OCI-M2 (cell line): ENCODE data around the gene DGKA.
A peak's percentile ranks its signal among the peaks of the same experiment; 100 is the strongest.
"Not testable (repeated sequence)": the region's sequence is repeated elsewhere in the genome, so short reads cannot be mapped to it uniquely, and the experiment has no call there.

Source experiments
- DNase-seq: peaks from one replicate; lab custom pipeline; 2025; ENCODE audit not compliant: unreplicated experiment; lab: John Stamatoyannopoulos, UW

DGKA gene

DNA sequence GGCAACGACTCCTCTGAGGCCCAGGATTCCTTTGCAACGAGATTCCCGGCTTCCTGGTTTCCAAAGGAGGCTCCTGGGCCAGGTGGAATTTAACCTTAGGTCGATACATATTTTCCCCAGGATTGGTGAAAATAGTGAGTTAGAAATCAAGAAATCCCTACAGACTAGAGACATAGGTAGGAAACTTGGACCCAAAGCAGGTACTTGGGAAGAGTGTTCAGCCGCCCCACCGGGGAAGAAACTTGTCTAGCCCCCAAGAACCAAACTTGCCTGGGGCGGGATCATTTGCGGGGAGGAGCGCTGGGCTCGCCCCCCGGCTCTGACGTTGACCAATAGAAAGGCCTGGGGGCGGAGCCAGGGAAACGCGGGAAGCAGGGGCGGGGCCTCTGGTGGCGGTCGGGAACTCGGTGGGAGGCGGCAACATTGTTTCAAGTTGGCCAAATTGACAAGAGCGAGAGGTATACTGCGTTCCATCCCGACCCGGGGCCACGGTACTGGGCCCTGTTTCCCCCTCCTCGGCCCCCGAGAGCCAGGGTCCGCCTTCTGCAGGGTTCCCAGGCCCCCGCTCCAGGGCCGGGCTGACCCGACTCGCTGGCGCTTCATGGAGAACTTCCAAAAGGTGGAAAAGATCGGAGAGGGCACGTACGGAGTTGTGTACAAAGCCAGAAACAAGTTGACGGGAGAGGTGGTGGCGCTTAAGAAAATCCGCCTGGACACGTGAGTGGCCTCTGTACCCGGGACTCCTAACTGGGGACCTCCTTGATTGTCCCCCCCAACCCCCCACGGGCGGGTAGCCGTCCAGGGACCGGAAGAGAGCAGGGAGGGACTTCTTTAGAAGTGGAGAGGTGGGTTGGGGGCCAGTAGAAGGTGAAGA is 35.7 kb downstream of the DGKA start, which contains the start of gene CDK2:
TSS of gene CDK2 (plus strand) at position 423 of the 874 bp plus-strand sequence. CDS start at position 602, 179 bp downstream.
- peak; percentile 47 for DNase-seq

DNA sequence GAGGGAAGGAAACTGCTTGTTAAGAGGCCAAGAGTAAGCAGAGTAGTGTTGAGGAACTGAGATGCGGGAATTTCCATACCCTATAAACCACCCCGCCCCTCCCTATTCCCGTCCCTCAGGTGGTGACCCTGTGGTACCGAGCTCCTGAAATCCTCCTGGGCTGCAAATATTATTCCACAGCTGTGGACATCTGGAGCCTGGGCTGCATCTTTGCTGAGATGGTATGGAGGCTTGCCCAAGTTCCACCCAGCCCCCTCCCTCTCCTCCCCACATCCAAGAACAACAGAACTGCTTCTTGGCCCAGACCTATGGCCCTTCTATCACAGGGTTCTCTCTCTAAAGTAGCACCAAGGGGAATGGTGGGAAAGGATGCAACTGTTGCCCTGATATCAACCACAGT is 38.4 kb downstream of the DGKA start:
- no peak for DNase-seq

DNA sequence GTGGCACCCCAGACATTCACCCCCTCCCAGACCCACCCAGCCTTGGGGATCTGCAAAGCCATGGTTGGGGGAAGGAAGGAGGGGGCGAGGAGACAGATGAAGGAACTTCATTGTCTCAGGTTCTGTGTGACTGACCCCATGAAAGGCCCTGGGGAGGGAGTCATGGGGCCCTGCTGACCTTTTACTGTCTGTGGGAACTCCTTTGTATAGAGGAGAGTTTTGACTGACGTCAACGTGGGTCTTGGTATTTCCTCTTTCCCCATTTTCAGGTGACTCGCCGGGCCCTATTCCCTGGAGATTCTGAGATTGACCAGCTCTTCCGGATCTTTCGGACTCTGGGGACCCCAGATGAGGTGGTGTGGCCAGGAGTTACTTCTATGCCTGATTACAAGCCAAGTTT is 39.8 kb downstream of the DGKA start:
- DNase-seq = no peak

DNA sequence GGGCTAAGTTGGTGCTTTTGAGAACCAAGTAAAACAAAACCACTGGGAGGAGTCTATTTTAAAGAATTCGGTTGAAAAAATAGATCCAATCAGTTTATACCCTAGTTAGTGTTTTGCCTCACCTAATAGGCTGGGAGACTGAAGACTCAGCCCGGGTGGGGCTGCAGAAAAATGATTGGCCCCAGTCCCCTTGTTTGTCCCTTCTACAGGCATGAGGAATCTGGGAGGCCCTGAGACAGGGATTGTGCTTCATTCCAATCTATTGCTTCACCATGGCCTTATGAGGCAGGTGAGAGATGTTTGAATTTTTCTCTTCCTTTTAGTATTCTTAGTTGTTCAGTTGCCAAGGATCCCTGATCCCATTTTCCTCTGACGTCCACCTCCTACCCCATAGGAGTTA is 41.1 kb downstream of the DGKA start:
- no peak for DNase-seq

DNA sequence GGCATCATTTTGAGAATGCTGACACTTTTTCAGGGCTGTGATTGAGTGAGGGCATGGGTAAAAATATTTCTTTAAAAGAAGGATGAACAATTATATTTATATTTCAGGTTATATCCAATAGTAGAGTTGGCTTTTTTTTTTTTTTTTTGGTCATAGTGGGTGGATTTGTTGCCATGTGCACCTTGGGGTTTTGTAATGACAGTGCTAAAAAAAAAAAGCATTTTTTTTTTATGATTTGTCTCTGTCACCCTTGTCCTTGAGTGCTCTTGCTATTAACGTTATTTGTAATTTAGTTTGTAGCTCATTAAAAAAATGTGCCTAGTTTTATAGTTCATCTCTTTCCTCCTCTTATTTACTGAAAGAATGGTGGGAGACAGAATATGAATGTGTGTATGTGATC is 41.5 kb downstream of the DGKA start:
- DNase-seq = no peak

DNA sequence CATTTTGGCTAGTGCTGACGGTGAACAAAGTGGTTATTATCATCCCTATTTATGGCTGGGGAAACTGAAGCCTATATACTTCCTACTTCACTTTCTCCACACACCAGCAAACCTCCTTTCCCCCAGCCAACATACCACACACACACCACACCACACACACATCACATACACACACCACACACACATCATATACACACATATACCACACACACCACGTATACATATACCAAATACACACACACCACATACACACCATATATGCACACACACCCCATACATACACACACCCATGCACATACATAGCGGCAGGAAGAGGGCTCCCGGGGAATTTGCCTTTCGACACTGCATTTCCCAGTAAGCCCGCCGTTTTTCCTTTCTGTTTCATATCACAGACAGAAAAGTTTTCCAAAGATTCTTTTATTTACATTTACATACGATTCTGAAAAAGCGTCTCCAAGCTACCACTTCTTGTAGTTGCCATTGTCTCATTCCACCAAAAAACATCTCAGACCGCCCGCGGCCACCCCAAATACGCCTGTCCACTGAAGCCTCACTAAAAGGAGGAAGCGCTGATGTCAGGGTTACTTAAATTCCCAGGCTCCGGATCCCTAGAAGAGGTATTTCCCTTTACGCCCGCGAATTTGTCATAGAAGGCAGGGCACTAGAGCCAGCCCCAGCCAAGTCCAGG is 42.1 kb downstream of the DGKA start:
- DNase-seq = no peak

DNA sequence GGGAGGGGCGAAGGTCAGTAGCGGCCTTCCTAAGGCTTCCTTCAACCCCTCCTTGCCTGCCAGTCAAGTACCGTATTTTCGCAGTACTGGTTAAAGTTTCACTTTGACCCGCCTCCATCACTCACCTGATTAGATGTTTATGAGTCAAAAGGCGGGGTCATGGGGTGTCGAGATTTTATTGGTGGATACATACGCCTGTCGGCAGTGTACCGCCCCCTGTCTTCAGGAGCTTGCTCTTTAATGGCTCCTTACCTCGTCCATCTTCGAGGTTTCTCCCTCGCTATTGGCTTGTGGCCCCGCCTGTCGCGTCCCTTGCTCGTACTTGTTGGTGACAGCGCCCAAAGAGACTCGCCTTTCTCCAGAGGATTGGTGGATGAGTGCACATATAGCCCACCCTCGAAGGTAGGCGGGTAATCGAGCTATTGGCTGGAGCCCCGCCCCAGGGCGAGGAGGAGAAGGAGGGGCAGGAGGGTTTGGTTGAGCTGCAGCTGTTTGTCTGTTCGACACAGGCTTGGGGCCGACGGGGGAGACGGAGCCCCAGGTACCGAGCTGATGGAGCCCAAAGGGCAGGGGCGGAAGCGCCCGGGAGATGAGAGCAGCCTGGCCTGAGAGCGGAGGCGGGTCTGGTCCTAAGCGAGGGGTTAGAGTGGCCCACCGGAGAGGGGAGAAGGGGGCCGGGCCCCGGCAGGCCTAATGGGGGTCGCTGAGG is 42.8 kb downstream of the DGKA start, which contains the start of gene RAB5B:
TSS of gene RAB5B (plus strand) at position 480 of the 709 bp plus-strand sequence. CDS start 12,883 bp downstream, outside the sequence.
- DNase-seq = peak; percentile 93

DNA sequence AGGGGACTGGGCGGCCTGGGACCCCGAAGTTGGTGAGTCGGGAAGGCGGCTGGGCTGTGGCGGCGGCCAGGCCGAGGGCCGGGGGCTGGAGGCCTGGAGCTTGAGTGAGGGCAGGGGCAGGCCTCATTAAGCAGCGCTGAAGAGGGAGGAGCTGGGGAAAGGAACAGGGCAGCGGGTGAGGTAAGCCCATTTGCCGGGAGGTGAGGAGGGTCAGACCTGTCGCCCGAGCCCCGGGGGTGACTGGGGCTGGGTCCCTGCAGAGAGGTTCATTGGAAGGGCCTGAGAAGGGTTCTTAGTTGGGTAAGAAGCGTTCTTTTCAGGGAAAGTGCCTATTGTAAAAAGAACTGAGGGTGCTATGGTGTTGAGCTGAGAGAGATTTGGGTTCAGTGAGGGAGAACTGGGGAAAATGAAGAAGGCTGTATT is 43.4 kb downstream of the DGKA start:
- DNase-seq = no peak

DNA sequence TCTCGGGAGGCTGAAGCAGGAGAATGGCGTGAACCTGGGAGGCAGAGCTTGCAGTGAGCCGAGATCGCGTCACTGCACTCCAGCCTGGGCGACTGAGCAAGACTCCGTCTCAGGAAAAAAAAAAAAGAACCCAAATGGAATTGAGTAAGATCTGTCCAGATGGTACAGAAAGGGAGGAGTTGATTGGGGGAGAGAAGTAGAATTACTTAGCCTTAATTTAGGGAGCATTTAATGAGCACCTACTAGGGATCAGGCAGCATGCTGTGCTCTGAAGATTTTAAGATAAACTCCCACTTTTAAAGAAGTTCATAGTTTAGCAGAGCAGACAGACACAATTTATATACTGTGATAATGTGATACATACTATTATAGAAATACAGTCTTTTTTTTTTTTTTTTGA is 47.4 kb downstream of the DGKA start:
- no peak for DNase-seq

DNA sequence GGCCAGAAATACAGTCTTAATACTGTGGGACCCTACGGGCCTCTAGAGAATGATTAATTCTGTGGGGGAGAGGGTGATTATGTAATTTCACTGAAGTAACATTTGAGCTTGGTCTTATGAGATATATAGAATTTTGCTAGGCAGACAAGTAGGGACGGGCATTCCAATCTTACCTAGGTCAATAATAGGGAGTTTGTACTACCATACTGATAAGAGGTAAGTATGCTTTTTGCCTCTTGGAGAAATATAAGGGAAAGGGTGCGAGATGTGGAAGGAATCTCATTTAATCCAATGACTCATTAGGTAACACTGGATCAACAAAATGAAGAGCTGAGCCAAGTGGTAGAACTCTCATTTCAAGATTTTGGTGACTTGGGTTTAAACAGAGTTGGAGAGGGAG is 48.1 kb downstream of the DGKA start:
- DNase-seq = no peak

DNA sequence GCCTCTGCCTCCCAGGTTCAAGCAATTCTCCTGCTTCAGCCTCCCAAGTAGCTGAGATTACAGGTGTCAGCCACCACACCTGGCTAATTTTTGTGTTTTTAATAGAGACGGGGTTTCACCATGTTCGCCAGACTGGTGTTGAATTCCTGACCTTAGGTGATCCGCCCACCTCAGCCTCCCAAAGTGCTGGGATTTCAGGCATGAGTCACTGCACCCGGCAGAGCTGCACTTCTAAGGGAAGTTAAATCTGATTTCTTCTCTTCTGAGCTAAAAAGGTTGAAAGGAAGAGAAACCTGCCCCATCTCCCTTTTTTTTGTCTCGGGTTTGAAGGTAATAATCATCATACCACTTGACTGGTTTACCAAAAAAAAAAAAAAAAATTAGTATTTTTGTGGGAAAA is 50.9 kb downstream of the DGKA start:
- not testable (repeated sequence) for DNase-seq

DNA sequence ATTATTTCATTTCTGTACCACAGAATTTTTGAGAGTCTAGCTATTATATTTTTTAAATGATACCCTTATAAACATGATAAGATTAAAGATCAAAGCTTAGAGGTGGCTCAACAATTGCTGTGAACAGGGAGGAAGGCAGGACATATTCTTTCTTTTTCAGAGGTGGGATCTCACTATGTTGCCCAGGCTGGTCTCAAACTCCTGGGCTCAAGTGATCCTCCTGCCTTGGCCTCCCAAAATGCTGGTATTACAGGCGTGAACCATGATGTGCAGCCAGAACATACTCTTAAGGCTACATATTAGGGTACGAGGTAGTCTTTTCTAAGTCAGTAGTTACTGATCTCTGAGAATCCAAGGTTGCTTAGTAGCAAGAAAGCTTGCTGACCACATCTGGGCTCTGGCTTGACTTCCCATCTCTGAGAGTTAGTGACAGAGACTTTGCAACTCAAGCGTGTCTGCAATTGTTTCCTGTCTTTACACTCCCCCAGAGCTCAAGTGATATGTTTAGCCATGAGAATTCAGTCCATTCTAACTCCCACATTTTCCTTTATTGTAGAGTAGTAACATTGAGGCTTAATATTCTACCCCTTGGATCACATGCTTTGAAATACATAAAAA is 51.5 kb downstream of the DGKA start:
- no peak for DNase-seq

DNA sequence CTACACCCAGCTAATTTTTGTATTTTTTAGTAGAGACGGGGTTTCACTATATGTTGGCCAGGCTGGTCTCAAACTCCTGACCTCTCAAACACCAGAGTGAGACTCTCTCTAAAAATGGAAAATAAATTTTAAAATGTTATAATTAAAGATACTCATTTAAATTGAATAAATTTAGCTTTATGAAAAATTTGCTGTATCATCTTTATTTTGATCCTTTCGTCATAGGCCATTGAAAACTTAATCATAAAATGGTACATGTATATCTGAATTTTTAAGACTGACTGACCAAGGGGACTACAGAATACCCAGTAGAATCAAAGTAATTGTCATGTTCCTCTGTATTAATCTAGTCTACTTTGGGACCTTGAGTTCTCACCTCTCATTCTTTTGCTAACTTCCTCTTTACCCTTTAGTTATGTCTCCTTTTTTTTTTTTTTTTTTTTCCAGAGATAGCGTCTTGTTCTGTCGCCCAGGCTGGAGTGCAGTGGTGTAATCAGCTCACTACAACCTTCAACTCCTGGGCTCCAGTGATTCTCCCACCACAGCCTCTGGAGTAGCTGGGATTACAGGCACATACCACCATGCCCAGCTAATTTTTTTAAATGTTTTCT is 52.4 kb downstream of the DGKA start:
- DNase-seq = no peak

DNA sequence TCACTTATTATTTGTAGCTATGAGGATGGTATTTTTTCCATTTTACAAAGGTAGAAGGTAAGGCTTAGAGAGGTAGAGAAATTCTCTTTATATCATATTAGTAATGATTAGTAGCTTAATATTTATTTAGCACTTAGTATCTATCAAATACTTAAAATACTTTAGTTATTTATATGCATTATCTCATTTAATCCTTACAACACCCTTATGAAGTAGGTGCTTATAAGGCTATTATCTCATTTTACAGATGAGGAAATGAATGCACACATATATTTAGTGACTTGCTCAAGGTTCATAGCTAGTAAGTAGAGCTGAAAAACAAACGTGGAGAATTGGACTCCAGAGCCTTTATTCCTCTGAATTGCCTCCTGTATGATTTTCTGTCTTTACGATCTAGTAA is 53.9 kb downstream of the DGKA start:
- DNase-seq = no peak

DNA sequence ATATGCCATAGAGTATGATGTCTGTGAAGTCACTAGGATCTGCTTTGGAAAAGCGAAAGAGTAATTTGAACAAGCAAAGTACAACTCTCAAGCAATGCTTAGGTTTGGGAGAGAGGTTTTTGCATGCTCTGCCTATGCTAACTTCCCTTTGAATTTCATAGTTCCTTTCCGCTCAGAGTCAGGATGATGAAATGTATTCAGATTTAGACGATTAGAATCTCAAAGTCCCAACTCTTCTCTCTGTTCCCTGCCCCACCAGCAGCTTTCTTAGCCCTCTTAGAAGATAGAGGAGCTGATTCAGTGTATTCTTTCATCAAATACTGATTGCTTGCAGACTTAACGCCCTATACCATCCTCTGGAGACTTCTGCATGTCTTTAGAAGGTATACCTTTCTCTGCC is 54.4 kb downstream of the DGKA start:
- no peak for DNase-seq

DNA sequence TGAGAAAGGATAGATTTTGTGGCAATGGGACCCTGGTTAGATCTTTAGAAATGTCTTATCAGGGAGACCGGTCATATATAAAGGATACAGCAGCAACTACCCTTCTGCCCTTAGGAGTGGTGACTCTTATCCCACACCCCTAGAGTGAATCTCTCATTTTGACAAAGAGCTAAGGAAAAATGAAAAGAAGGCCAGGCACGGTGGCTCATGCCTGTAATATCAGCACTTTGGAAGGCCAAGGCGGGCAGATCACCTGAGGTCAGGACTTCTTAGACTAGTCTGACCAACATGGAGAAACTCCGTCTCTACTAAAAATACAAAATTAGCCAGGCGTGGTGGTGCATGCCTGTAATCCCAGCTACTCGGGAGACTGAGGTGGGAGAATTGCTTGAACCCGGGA is 55.0 kb downstream of the DGKA start:
- DNase-seq = not testable (repeated sequence)

DNA sequence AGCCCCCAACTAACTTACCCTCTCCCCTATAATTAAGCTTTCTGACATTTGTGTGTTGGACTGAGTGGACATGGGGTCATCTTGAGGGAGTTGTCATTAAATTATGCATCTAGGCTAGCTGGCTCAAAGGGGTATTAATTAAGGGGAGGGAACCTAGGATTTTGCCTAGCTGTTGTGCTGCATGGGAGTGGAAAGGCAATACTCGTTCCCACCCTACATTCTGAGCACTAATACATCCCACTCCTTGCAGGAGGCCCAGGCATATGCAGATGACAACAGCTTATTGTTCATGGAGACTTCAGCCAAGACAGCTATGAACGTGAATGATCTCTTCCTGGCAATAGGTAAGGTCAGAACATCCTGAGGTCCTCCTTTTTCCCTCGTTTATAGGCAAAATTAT is 60.1 kb downstream of the DGKA start:
- DNase-seq = no peak

DNA sequence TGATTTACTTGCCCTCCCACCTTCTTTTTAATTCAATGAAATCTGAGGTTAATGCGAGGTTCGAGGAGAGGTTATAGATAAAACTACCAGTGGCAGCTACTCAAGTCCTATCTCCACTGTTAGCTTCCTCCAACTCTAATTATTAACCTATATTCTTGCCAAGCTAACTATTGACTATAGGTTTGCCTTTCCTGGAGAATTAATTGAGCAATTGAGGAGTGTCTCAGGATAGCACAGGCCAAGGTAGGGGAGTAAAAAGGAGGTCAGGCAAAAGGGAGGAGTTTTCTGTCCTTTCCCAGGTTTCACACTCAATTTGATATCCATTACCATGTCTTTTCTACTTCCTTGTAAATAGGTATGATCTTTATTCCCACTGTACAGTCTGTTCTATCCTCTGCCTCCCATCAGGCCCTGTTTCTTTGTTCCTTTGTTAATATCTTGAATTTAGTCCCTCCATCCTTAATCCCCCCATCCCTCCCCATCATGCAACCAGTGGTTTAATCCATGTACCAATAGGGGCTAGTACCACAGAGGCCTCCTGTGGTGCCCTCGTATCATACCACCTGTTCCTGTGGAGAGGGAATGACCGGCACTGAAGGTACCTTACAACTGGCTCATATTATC is 62.4 kb downstream of the DGKA start:
- no peak for DNase-seq

DNA sequence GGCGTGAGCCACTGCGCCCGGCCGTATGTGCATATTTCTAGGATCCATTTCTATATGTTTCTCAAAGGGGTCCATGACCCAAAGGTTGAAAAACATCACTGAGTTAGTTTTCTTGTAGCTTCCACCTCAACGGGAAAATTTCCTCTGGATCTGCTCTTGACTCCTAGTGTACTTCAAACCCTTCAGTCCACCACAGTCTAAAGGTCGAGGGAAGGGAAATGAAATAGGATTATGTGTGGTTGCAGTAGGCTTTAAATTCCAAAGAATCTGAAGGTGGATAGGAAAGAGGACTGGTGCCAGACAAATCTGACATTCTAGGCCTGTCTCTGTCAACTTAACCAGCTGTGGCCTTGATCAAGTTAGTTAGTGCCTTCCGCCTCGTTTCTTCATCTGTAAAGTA is 64.4 kb downstream of the DGKA start:
- DNase-seq = no peak

DNA sequence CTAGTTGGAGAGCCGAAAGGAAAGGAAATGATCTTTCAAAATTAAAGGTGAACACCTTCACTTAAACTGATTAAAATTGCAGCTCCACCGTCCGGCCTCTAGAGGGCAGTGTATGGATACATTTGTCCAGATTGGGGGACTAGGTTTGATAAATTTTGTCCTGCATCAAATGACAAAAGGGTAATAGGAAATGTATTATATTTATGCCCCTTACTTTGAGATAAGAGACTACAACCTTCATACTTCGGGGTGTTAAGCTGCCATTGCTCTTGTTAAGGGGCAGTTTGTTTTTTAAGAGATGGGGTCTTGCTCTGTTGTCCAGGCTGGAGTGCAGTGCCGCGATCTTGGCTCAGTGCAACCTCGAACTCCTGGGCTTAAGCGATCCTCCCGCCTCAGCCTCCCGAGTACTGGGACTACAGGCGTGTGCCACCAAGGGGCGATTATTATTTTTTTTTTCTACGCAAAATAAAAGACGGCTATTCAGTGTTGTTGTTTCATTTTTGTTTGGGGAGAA is 65.3 kb downstream of the DGKA start:
- DNase-seq = no peak
